HG03342 (cell line): ENCODE measurements around the gene KAZALD1.

Source experiments
- ATAC-seq: cut with Tn5 transposase; IDR thresholded peaks from one replicate; pipeline ENCODE4 v1.9.1; 2021; ENCODE audit warnings: mild to moderate bottlenecking, moderate library complexity; ENCODE audit not compliant: unreplicated experiment

Gene KAZALD1

DNA sequence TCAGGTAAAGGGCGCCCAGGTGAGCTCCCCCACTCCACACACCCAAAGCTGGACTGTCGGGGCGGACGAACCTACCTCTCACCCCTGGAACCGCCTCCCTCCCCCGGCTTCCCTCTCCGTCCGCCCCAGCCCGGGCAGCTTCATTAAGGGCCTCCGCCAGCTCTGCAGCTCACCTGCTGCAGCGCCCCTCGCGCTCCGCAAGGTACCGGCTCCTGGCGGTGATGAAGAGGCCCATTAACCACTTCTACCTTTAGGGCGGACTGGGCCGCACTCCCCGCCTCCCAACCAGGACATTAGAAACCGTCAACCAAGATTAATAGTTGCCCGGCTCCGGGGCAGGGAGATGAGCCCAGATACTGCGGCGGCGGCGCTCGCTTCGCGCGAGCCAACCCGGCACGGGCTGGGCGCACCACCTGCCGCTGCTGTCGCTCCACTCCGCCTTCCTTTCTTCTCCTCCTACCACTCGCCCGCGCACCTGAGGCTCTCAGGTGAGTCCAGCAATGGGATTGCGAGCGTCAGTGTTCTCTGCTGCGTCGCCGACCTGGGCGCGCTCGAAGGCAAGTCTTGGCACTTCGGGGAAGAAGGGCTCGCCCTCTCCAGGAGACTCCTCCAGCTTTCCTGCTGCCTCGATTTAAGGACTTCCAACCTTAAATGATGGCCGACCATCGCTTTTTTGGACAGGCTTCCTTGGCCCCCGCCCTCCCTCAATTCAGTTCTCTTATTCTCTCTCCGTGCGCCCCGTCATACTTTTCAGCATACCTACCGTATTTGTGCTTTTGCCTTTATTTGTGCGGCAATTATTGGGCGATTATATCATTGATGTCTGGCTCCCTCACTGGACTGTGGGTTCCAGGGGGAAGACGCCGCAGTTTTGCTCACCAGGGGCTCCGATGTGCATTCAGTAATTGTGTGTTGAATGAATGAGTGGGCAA, 13.6 kb upstream of the KAZALD1 start:
- no peak for ATAC-seq

- peak; percentile 65 for ATAC-seq
Measured at GRCh38 chr10:101050208-101051069, 11.3 kb upstream of the KAZALD1 start.

DNA sequence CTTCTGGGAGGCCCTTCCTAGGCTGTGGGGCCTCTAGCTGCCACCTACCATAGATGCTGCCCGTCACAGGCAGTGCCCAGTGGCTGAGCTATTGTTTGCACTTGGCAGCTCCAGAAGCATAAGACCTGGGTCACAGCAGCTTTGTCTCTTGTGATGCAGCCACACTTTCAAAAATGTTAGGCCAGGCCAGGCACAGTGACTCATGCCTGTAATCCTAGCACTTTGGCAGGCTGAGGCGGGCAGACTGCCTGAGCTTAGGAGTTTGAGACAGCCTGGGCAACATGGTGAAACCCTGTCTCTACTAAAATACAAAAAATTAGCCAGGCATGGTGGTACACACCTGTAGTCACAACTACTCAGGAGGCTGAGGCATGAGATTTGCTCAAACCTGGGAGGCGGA, 9.5 kb upstream of the KAZALD1 start:
- ATAC-seq = no peak

- no peak for ATAC-seq
Measured at GRCh38 chr10:101053516-101053915, 8.3 kb upstream of the KAZALD1 start.

DNA sequence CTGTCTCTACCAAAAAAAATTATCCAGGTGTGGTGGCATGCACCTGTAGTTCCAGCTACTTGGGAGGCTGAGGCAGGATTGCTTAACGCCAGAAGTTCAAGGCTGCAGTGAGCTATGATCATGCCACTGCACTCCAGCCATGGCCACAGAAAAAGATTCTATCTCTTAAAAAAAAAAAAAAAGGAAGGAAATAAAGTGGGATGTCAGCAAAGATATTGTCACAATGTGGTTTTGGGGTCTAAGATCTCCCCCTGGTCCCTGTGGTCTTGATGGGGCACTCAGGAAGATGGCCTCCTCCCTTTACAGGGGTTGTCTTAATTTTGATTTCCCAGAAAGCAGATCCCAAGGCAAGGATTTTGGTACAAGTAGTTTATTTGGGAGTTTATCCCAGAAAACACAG, 7.4 kb upstream of the KAZALD1 start:
- no peak for ATAC-seq

DNA sequence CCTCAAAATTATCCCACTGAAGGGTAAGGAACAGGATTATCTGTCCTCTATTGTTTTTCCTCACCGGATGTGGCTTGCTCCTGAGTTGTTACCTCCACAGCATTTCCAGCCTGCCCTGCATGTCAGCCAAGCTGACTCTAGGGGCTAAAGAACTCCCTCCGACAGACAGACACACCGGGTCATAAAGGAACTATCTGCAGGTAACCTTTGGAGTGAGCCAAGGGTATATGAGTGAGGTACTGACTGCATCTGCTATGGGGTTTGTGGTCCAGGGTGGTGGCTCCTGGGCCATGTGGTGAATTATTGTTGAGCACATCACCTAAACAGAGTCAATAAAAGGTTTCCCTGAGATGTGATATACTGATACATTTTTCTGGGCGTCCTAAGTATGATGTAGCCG, 6.9 kb upstream of the KAZALD1 start:
- ATAC-seq = no peak

- no peak for ATAC-seq
Measured at GRCh38 chr10:101055411-101055810, 6.4 kb upstream of the KAZALD1 start.

DNA sequence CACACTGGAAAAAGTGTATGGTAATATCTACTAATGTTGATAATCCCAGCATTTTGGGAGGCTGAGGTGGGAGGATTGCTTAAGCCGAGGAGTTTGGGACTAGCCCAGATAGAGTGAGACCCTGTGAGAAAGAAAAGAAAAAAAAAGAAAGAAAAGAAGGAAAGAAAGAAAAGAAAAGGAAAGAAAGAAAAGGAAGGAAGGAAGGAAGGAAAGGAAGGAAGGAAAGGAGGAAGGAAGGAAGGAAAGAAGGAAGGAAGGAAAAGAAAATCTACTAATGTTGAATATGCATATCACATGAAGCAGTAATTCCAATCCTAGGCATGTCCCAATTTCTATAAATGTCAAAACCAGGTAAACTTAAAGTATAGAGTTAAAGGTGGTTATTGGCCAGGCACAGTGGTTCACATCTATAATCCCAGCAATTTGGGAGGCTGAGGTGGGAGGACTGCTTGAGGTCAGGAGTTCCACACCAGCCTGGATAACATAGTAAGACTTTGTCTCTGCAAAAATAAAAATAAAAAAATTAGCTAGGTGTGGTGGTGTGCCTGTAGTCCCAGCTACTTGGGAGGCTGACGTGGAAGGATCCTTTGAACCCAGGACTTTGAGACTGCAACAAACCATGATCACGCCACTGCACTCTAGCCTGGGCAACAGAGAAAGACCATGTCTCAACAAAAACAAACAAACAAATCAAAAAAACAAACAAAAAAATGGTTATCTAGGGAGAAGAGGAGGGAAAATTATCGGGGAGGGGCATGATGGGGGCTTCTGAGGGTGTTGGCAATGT, 5.2 kb upstream of the KAZALD1 start:
- no peak for ATAC-seq

DNA sequence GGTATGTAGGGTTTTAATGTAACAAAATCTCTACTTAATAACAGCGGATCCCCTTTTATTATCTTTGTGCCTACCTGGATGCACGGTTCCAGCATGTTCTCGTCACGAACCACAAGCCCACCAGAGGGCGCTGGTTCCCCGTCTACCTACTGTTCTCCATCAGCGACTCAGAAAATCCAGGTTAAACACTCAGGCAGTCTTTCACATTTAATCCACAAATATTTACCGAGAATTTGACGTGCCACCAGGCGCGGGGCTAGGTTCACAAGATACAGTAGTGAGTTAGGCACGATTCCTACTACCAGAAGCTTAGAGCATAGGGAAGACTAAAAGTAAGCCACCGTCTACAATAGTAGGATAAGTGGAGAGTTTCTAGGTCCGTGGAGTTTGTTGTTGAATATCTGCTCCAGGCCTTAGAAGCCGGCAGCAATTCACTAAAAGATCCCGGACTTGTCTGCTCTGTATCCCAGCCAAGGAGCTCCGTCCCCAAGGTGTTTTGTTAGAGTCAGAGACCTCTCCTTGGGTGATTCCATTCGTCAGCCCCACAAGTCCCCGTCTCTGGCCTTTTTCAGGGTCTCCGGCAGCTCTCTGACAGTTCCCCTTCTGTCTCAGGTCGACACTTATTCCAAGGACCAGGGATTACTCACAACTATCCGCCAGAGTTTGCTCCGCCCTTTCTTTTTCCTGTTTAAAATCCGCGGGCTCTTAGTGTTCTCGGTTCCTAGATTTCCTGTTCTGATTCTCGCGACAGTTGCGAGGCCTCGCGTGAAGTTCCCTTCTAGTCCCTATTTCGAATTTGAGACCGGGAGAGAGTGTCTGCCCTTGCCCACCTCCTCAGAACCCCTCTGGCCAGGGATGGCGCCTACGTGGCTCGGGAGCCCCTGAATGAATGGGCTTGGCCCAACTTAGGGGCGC, 1.5 kb upstream of the KAZALD1 start:
- peak; percentile 32 for ATAC-seq

- peak; percentile 59 for ATAC-seq
Measured at GRCh38 chr10:101060951-101061623, 702 bp upstream of the KAZALD1 start.

- no peak for ATAC-seq
Measured at GRCh38 chr10:101062232-101063049, 652 bp downstream of the KAZALD1 start.

- no peak for ATAC-seq
Measured at GRCh38 chr10:101063050-101063525, 1.3 kb downstream of the KAZALD1 start.

DNA sequence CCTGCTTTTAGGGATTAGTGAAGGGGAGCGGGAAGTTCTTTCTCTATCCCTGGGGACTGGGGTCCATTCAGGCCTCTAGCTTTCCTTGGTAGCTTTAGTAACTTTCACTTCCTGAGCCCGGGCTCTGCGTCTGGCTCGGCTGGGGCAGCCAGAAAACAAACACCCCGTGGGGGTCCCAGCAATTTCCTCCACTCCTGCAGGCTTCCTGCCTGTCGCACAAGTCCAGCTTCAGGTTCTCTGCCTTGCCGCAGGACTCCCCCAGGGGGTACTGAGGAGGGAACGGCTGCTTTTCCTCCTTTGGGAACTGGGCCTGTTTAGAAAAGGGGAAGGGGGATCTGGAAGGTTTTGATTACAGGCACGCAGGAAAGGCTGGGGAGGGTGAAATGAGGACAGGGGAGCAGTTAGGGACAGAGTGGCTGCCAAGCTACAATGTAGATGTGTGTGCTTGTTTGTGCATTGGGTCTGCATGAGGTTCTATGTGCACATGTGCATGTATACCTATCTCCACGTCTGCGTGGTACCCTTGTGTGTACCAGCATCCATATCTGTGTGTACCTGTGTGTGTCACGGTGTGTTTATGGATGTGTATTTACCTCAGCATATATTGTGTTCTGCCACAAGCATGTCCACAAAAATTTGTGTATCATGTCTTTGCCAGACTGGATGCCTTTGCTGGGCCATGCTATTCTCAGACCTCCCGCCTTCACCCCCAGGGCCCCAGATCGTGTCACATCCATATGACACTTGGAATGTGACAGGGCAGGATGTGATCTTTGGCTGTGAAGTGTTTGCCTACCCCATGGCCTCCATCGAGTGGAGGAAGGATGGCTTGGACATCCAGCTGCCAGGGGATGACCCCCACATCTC, 2.0 kb downstream of the KAZALD1 start:
- ATAC-seq = no peak

GRCh38 chr10:101064415-101065030, 2.7 kb downstream of the KAZALD1 start:
- ATAC-seq = no peak

- ATAC-seq = no peak
Measured at GRCh38 chr10:101065481-101066145, 3.8 kb downstream of the KAZALD1 start.

DNA sequence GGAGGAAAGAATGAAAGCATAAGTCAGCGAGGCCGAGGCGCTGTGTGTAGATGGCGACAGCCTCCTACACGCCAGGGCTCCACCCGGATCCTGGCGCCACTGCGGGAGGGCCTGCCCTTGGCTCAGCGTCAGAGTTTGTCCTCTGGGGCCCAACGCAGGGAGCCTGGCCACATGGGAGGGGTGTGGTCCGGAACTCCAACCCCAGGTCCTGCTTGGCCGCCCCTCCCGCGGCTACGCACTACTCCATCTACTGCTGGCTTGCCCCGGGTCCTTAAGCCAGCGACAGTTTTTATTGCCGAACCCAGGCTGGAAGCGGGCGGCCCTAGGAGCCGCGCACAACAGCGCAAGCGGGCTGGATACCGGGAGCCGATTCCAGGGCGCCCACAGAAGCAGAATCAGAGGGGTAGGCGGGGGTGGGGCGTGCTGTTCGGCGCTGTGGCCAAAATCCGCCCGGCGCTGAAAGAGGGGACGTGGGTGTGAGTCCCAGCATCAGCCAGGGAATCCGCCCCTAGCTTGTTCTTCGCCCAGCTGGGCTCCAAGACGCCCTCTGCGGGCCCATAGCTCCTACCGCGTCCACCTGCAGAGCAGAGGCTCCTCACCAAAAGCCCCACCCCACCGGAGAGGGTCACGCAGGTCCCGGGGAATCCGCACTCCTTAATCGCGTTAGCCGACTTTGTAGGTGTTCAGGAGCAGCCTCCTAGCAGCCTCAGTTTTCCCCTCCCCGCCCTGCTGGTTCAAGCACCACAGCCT, 4.5 kb downstream of the KAZALD1 start:
- no peak for ATAC-seq
